Central memory CD4-positive, alpha-beta T cell (primary cell): ENCODE measurements around the gene KIF20B.

Experiments
- DNase-seq: peaks from one replicate; pipeline ENCODE4 v3.0.0; 2022
- total RNA-seq, 3 experiments: gene quantifications; one replicate each; lab custom pipeline; 2026; lab: John Stamatoyannopoulos, UW

Gene KIF20B, protein sequence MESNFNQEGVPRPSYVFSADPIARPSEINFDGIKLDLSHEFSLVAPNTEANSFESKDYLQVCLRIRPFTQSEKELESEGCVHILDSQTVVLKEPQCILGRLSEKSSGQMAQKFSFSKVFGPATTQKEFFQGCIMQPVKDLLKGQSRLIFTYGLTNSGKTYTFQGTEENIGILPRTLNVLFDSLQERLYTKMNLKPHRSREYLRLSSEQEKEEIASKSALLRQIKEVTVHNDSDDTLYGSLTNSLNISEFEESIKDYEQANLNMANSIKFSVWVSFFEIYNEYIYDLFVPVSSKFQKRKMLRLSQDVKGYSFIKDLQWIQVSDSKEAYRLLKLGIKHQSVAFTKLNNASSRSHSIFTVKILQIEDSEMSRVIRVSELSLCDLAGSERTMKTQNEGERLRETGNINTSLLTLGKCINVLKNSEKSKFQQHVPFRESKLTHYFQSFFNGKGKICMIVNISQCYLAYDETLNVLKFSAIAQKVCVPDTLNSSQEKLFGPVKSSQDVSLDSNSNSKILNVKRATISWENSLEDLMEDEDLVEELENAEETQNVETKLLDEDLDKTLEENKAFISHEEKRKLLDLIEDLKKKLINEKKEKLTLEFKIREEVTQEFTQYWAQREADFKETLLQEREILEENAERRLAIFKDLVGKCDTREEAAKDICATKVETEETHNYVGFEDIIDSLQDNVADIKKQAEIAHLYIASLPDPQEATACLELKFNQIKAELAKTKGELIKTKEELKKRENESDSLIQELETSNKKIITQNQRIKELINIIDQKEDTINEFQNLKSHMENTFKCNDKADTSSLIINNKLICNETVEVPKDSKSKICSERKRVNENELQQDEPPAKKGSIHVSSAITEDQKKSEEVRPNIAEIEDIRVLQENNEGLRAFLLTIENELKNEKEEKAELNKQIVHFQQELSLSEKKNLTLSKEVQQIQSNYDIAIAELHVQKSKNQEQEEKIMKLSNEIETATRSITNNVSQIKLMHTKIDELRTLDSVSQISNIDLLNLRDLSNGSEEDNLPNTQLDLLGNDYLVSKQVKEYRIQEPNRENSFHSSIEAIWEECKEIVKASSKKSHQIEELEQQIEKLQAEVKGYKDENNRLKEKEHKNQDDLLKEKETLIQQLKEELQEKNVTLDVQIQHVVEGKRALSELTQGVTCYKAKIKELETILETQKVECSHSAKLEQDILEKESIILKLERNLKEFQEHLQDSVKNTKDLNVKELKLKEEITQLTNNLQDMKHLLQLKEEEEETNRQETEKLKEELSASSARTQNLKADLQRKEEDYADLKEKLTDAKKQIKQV (N-terminal part only)
- 51.7 to 65.2 (median 65.1) reads per million in 3 experiments for total RNA-seq

DNA sequence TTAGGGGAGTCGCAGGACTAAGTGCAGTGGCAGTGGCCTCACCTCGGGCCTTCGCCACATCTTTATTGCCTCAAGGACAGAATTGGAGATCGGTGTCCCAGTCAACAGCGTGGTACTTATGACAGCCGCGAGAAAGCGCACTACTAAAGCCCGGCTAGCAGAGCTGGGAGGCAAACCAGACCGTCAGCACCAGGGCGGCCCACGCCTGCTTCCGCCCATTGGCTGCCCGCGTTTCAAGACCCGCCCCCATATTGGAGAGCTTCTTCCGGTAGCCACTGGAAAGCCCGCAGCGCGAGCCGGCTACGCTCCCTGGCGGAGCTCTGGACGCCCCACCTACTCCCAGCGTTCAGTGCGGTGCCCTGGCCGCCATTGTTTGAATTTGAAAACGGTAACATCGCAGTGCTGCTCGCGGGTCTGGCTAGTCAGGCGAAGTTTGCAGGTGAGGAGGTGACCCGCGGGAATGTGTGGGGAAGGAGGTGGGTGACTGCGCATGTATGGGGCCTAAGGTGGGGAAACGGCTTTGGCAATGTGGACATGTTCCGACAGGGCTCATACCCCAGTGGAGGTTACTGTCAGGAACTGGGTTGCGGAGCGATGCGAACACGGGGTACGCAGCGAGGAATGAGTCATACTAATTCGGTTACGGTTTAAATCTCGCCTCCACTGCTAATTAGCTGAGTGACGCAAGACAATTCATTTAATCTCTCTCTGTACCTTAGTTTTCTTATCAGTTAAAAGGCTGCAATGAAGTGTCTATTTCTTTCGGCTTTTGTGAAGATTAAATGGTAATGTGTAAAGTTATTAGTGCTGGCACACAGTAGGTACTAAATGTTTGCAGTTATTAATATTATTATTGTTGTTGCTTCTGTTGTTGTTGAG lies at the start of gene KIF20B:
Gene KIF20B, plus strand, starts transcription at position 349 of the 879 bp plus-strand sequence. CDS start 3,705 bp downstream, outside the sequence.
- DNase-seq, result peak; percentile 96

DNA sequence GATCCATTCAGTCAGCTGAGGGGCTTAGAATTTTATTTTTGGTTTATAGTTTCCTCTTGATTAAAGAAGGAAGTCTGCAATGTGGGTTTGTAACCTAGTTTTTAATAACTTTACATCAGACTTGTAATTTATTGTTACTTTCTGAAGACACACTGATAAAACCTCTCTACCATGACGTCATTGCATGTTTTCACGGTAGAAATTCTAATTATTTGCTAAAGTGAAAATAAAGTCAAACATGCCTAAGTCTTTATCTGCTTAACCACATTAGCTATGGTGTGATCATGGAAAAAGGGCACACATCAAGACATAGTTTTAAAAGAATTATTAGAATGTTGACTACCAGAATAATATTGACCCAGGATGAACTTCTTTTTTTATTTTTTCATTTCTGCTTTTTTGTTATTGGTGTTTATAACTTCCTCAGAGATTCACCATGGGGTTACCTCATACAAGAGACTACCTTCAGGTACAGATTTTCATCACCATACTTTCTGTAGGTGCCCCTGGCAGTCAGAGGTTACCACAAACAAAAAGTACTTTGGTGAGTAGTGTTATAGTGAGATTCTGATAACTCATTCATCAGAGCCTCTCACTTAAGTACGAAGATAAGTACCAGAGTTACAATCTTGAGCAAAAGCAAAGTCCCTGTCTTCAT lies 49.3 kb upstream of the KIF20B start:
- DNase-seq, result no peak

DNA sequence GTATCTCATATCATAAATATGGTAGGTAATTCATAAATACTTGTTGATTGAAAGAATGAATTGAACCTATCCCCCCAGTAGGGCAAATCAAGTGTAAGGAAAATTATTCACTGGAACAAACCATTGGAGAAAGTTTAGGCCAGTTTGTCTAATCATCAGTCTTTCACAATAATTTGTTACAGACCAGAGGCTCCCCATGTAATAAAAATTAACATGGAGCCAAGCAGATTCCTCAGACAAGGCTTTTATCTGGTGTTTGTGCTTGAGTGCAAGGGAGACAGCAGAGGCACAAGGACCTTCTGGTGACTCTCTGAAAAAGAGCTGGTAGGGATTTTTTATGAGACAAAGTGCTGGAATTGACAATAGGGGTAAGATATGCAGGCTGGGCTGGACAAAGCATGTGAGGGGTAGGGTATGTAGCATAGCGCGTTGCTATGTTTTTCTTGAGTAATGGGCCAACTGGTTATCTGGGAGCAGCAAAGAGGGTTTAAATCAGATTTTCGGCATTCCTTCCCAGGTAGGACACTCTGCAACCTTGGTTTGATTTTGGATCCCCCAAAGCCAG lies 48.5 kb upstream of the KIF20B start:
- no peak for DNase-seq

DNA sequence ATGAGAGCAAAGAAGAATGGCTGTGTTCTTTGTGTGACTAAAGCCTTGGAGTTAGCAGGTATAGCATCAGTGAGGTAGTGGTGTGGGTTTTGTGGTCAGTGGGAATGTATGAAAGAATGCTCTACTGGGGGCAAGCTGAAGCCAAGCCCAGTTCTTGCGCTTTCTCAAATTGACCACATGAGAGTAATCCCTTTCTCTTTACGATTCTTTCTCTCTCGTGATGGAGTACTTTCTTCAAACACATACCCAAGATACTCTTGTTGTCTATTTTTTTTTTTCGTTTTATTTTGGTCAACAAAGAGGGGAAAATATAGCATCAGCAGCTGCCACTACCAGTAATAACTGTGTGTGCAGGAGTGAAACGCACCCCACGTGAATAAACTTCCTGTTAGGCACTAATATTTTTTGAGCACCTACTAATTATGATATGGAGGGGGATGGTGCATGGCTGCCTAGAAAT lies 48.0 kb upstream of the KIF20B start:
- DNase-seq, result no peak

DNA sequence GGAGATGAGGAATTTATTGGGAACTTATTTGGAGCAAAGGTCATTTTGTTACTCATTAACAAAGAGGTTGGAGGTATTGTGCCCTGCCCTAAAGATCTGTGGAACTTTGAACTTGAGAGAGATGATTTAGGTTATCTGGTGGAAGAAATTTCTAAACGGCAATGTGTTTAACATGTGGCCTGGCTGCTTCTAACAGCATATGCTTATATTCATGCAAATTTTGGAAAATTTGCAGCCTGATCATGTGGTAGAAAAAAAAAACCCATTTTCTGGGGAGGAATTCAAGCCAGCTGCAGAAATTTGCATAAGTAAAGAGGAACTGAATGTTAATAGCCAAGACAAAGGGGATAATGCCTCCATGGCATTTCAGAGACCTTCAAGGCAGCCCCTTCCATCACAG lies 45.7 kb upstream of the KIF20B start:
- DNase-seq, result no peak

DNA sequence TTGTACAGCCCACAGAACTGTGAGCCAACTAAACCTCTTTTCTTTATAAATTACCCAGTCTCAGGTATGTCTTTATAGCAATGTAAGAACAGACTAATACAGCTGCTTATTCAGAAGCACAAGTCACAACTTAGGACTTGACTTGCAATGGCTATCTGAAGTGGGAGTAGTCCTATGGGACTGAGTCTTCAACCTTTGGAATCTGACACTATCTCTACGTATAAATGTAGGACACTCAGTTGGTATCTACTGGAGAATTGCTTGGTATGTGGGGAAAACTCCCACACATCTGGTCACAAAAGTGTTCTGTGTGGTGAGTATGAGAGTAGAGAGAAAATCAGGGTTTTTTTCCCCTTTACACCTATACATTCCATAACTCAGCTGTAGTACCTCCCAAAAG lies 44.1 kb upstream of the KIF20B start:
- DNase-seq, result no peak

DNA sequence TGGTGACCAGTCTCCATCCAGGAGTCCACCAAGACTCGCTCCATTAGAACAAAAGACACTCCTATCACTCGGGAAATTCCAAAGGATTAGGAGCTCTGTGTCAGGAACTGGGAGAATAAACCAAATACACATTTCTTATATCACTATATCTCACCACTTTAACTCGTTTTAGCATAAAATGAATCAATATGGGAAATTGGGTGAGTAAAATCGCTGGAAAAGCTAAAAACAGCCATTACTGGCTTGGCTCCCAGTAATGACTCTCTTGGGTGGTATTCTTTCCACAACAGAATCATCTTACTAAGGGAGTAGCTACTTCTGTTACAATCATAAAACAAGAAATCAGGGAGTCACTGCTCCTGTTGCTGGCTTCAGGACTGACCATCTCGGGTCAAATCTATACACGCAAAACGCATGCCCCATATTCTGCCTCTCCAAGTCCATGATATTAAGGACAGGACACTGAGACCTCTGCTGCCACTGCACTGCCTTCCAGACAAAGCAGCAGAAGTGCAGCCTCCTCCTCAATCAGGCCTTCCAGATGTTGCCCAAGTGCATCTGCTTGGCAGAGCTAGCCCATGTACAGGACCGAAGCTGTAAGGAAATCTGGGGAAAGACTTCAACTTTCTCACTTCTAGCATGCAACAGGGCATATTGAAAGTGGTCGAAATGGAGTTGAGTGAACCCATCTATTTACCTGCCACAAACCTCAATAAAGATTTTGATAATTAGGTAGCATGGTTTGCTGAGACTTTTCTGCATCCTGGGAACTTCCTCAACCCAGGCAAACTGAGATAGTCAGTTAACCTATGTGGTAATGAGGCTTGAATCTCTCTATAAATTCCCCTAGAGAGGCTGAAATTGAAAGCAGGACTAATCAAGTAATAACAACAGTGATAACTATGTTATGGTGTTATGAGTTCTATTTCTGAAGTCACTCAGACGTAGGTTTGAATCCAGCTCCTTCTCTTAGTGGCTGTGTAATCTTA lies 42.0 kb upstream of the KIF20B start:
- no peak for DNase-seq

DNA sequence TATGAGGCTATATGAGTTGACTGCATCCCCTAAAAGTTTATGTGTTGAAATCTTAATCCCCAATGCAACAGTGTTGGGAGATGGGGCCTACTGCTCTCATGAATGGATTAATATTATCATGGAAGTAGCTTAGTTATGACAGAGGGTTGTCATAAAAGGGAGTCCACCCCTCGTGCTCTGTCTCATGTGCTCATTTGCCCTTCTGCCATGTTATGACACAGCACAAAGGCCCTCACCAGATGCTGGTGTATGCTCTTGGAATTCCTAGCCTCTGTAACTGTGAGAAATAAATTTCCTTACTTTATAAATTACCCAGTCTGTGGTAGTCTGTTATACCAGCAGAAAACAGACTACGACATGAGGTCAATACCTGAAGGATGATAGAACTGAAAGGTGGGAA lies 38.8 kb upstream of the KIF20B start:
- DNase-seq, result no peak

DNA sequence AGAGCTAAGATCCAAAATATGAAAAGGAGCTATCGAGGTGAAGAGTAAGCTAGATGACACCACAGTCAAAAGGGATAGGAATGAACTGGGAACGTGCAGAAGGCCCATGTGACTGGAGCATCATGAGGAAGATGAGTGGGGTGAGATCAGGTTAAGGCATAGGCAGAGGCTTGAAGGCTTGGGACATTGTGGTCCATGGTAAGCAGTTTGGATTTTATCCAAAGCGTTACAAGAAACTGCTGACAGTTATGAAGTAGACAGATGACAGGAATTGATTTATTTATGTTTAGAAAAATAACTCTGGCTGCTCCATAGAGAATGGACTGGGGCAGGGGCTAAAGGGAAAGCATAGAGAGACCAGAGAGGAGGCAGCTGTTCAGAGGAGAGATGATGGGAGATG lies 38.2 kb upstream of the KIF20B start:
- DNase-seq, result no peak

DNA sequence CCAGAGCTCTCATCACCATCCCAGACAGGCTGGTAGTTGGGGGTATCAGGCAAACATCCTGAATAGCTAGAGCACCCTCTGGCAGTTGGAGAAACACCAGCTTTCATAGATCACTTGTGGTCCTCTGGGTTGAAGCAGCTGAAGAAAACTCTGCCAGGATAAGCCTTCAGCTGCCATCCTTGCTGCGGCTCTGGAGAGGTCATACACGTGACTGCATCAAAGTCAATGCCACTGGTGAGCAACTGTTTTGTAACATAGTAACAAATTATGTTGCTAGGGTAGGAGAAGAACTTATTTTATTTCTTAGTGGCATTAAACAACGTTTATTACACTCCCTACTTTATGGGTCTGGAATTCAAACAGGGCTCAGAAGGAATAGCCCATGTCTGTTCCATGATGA lies 37.2 kb upstream of the KIF20B start:
- DNase-seq, result no peak

DNA sequence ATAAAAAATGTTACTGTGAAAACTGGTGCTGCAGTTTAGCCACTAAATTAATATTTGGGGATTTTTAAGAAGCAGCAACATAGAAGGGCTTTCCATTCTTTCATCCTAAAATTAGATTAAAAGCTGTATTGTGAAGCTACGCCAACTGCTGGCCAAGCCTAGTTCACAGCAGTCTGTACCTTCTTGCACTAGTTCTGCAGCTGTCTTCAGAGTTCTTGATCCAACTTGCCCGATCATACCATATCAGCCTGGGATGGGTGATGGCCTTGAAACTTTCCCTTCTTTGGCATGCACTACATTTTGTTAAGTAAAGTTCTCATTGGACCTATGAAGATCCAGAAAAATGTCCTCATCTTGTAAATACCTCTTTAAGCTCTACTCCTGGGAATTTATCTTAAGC lies 36.1 kb upstream of the KIF20B start:
- no peak for DNase-seq

DNA sequence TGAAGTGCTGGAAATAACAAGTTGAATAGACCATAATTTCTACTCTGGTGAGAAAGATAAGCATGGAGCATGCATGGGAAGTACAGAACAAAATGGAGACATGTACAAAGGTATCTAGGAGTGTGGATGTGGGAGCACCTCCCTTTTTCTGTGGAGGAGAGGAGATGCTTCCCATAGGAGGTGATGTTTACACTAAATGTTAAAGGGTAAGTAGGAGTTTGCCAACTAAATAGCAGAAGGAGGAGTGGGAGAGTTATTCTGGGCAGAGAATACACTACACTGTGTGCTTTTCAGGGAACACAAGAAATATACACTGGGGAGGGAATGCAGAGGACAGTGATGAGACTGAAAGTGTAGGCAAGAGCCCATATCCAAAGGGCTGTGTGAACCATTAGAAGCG lies 35.3 kb upstream of the KIF20B start:
- no peak for DNase-seq

DNA sequence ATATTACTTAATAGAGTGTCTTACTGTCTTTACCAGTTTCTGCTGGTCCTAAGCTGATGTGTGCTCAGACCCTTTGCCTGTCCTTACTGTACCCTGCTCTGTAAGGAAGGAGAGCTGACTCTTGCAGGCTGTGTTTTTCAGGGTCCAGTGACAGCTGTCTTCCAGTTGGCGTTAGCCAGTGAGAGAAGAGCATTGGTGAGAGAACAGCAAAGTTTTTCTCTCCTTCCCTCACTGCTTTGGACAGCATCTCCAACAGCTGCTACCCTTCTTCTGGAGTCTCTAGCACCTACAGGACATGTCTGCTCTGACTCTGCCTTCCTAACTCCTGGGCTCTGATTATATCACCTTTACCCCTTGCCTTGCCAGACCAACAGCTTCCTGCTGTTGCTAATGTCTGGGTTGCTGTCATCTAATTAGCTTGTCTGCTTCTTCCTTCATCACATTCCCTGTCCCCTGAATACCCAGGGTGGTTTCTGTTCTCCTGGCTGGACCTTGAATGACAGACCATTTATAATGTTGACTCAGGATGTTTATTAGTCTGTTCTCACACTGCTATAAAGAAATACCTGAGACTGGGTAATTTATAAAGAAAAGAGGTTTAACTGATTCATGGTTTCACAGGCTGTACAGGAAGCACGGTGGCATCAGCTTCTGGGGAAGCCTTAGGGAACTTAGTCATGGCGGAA lies 32.9 kb upstream of the KIF20B start:
- DNase-seq, result no peak

DNA sequence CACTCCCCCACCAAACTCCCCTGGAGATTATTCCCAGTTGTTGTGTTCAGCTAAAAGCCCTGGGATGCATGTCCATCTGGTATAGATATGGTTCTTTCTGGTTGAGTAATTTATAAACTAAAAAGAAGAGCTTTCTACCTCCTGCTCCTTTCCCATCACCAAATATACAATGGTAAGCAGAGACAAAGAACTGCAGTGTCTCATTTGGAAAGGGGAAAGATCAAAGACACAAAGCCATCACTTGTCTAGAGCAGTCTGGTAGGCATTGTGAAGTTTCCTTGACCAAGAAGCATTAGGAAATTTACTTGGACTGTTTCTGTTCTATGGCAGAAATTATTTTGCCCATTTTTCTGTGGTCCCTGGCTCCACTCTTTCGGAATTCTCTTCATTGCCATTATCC lies 31.4 kb upstream of the KIF20B start:
- DNase-seq, result no peak

DNA sequence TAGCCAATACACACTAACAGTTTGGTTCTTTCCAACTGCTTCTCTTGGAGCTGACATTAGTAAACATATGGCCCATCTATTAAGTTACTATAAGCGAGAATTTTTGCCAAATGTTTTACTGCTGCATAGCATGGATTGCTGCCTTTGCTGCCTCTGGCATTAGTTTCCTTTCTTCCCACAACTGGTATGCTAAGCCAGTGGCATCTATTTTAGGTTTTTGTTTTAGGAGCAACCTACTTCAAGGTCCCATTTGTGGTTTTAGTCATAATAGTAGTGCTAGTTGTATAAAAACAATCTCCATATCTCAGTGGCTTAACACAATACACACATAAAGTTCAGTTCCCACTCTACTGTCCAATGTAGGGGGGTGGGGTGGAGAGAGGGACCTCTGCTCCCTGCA lies 30.5 kb upstream of the KIF20B start:
- no peak for DNase-seq

DNA sequence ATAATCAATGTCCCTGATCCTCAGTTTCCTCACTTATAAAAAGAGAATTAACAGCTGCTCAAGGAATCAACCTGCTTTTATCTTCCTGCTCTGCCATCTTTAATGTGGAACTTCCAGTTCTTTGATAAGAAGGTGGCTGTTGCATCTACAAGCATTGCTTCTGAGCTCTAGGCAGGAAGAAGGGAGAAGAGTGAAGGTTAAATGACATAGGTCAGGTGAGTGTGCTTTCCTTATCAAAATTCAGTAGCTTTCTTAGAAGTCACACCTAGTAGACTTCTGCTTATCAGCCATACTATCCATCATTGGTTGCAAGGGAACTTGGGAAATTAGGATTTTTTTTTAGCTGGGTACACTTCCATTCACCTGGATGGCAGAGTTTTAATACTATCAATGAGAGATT lies 24.0 kb upstream of the KIF20B start:
- DNase-seq, result no peak

DNA sequence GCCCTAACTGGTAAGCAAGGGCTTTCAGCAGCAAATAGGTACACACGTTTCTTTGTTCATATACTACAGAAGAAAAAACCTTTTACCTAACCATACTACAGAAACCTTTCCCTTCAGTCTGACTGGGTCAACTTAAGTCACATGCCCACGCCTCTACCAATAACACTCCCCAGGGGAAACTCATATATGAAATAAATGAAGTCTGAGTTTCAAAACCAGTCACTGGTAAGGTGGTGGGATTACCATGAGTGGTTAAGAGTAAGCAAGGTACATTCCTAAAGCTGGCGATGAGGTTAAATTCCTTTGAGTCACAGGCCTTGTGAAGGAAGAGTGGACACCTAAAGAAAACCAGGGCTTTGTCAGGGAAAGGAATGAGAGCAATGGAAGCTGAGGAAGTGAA lies 21.4 kb upstream of the KIF20B start:
- DNase-seq, result no peak

DNA sequence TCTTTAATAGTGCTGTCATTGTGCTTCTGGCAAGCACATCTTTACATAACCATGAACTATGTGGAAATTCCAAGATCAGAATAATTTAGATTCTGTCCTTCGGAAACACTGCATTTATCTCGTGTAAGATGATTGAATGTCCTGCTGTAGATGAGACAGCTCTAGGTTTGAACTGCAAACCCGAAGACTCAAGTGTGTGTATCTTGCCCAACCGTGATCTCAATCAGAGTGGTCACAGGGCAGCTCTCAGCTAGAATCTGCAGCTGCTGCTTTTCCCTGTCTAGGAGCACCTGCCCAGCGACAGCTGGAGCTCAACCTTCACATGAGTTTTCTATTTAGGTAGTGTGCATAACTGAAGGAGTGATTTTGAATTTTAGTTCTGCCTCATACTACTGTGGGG lies 17.5 kb upstream of the KIF20B start:
- DNase-seq, result no peak

DNA sequence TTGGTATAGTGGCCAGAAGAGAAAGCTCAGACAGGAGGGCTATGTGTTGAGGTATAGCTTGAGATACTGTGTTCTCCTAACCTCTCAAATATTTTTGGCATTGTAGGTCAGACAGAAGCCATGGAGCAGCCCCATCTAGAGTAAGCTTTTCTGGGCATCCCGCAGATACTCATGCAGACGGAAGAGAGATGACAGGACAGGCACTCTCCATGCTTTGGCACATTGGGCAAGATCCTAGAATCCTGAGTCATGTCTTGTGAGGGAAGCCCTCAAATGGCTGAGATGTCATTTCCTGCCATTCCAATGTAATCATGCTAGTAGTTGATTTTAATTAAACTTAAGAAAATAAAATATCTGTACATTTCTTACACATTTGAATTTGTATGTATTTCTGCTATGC lies 16.8 kb upstream of the KIF20B start:
- no peak for DNase-seq
